ENCODE measurements around the gene MLYCD.
"Not testable (repeated sequence)": the region's sequence is repeated elsewhere in the genome, so short reads cannot be mapped to it uniquely, and the experiment has no call there.

The MLYCD gene

DNA sequence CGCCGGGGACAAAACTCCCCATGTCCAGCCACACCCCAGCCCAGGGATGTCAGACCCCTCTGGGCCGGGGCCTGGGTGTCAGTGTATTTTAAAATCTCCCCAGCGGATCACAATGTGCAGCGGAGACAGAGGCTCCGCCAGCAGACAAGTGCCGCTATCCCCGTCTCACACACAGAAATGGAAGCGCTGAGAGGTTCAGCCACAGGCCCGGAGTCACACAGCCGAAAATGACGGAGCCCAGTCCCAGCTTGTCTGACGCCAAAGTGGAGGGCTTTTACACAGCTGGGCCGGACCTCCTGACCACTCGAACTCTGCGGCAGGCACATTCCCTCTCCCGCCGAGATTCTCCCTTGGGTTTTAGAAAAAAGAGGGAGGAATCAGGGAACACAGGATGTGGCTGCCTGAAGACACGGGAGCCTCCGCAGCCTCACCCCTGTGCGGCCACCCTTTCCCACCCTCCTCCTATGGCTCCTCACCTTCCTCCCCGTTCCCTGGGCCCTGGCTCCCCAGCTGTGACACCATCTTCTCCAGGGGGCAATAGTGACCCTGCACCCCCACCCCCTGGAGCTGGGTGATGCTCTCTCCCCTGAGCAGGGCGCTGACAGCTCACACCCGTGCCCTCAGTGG, 47.4 kb downstream of the MLYCD start:
- Histone ChIP-seq H3K4me3 (ENCODE audit: low read length in 2 of 2) (no peak overlapping the region), H3K36me3 (ENCODE audit: control insufficient read depth in 2 of 2, insufficient read depth in 2 of 2, low read length in 2 of 2) (no peaks in the 10 kb centered on the region), H3K27ac (ENCODE audit: low read depth in 2 of 2, low read length in 2 of 2) (no peak overlapping the region), H3K9ac (ENCODE audit: low read depth in 1 of 2, low read length in 2 of 2) (no peak overlapping the region), H3K4me1 (ENCODE audit: control insufficient read depth in 2 of 2, insufficient read depth in 2 of 2, low read length in 2 of 2) (peaks cover 0 to 4% of the 10 kb centered on the region in 2 donors), H3K9me3 (ENCODE audit: control insufficient read depth in 2 of 2, low read length in 2 of 2) (no peaks in the 10 kb centered on the region), H3K27me3 (ENCODE audit: control insufficient read depth in 2 of 2, insufficient read depth in 2 of 2, low read length in 2 of 2) (no peaks in the 10 kb centered on the region)

GRCh38 chr16:83946781-83947566, 48.1 kb downstream of the MLYCD start:
- Histone ChIP-seq H3K4me1 (ENCODE audit: control insufficient read depth in 2 of 2, insufficient read depth in 2 of 2, low read length in 2 of 2) (peaks cover 0 to 4% of the 10 kb centered on the region in 2 donors), H3K27me3 (ENCODE audit: control insufficient read depth in 2 of 2, insufficient read depth in 2 of 2, low read length in 2 of 2) (no peaks in the 10 kb centered on the region), H3K9ac (ENCODE audit: low read depth in 1 of 2, low read length in 2 of 2) (no peak overlapping the region), H3K4me3 (ENCODE audit: low read length in 2 of 2) (no peak overlapping the region), H3K36me3 (ENCODE audit: control insufficient read depth in 2 of 2, insufficient read depth in 2 of 2, low read length in 2 of 2) (no peaks in the 10 kb centered on the region), H3K9me3 (ENCODE audit: control insufficient read depth in 2 of 2, low read length in 2 of 2) (no peaks in the 10 kb centered on the region), H3K27ac (ENCODE audit: low read depth in 2 of 2, low read length in 2 of 2) (no peak overlapping the region)

DNA sequence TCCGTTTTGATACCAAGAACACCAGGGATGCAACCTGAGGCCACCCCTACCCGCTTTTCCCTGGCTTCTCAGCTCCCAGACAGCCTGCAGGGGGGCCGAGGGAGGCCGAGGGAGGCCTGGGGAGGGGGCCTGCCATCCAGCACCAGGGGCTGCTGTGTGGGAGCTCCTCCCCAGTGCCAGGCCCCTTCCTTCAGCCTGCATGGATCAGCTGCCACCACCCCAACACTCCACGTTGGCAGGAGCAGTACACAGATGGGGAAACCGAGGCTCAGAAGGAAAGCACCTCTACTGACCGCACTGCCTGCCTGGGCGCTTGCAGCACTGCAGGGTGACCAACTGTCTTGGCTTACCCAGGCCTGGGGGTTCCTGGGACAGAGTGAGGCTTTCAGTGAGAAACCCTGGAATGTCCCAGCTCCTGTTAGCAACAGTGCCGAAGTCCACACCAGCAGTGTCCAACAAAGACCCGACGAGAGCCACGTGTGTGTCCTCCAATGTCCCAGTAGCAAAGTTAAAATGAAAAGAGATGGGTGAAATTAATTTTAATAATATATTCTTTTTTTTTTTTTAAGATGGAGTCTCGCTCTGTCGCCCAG, 48.8 kb downstream of the MLYCD start:
- Histone ChIP-seq H3K9ac (ENCODE audit: low read depth in 1 of 2, low read length in 2 of 2) (no peak overlapping the region), H3K36me3 (ENCODE audit: control insufficient read depth in 2 of 2, insufficient read depth in 2 of 2, low read length in 2 of 2) (no peaks in the 10 kb centered on the region)

DNA sequence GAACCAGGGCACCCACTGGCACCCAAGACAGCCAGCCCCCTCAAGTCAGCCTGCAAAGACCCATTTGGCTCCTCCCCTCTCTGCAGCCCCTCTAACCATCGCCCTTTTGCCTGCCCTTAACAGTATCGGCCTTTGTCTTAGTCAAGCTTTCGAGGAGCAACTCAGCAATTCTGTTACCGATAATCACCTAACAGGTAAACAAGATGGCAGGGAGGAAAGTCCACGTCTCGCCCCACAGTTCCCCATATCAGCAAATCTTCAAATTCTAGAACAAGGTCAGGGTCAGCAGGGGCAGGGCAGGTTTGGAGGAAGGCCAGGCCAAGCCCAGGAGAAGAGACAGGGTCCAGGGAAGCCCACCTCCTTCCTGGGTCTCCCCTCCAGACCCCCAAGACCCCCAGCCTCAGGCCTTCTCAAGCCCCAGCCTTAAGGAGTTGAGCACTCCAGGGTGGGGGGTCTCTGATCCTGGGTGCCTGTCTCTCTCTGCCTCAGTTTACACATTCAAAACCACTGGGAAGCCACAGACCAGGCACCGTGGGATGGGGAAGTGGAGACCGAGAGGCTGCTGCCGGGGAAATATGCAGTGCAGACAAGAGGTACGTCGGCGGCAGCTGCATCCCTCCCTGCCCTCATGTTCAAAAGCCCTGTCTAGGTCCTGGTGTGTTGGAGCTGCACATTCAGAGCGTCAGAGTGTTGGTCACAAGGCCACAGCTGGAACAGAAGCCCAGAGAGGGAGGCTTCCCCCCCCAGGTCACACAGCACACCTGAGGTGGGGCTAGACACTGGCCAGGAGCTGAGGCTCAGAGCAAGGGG, 50.2 kb downstream of the MLYCD start:
- H3K27ac ChIP-seq (ENCODE audit: low read depth in 2 of 2, low read length in 2 of 2): no peak overlapping the region
- H3K4me3 ChIP-seq (ENCODE audit: low read length in 2 of 2): no peak overlapping the region
- H3K36me3 ChIP-seq (ENCODE audit: control insufficient read depth in 2 of 2, insufficient read depth in 2 of 2, low read length in 2 of 2): no peaks in the 10 kb centered on the region
- no peak overlapping the region for H3K9ac ChIP-seq (ENCODE audit: low read depth in 1 of 2, low read length in 2 of 2)
- no peaks in the 10 kb centered on the region for H3K9me3 ChIP-seq (ENCODE audit: control insufficient read depth in 2 of 2, low read length in 2 of 2)
- H3K4me1 ChIP-seq (ENCODE audit: control insufficient read depth in 2 of 2, insufficient read depth in 2 of 2, low read length in 2 of 2): peaks cover 11 to 20% of the 10 kb centered on the region in 2 donors
- H3K27me3 ChIP-seq (ENCODE audit: control insufficient read depth in 2 of 2, insufficient read depth in 2 of 2, low read length in 2 of 2): no peaks in the 10 kb centered on the region

More for the DNA sequence above, 48.8 kb downstream of the MLYCD start:
- no peak overlapping the region for H3K27ac ChIP-seq (ENCODE audit: low read depth in 2 of 2, low read length in 2 of 2)
- no peaks in the 10 kb centered on the region for H3K9me3 ChIP-seq (ENCODE audit: control insufficient read depth in 2 of 2, low read length in 2 of 2)
- no peaks in the 10 kb centered on the region for H3K27me3 ChIP-seq (ENCODE audit: control insufficient read depth in 2 of 2, insufficient read depth in 2 of 2, low read length in 2 of 2)
- no peak overlapping the region for H3K4me3 ChIP-seq (ENCODE audit: low read length in 2 of 2)
- peaks cover 4 to 7% of the 10 kb centered on the region in 2 donors for H3K4me1 ChIP-seq (ENCODE audit: control insufficient read depth in 2 of 2, insufficient read depth in 2 of 2, low read length in 2 of 2)

- no peak overlapping the region for H3K9ac ChIP-seq (ENCODE audit: low read depth in 1 of 2, low read length in 2 of 2)
- H3K36me3 ChIP-seq (ENCODE audit: control insufficient read depth in 2 of 2, insufficient read depth in 2 of 2, low read length in 2 of 2): no peaks in the 10 kb centered on the region
- H3K27me3 ChIP-seq (ENCODE audit: control insufficient read depth in 2 of 2, insufficient read depth in 2 of 2, low read length in 2 of 2): no peaks in the 10 kb centered on the region
- H3K9me3 ChIP-seq (ENCODE audit: control insufficient read depth in 2 of 2, low read length in 2 of 2): no peaks in the 10 kb centered on the region
- no peak overlapping the region for H3K27ac ChIP-seq (ENCODE audit: low read depth in 2 of 2, low read length in 2 of 2)
- peaks cover 17 to 24% of the 10 kb centered on the region in 2 donors for H3K4me1 ChIP-seq (ENCODE audit: control insufficient read depth in 2 of 2, insufficient read depth in 2 of 2, low read length in 2 of 2)
- no peak overlapping the region for H3K4me3 ChIP-seq (ENCODE audit: low read length in 2 of 2)
These were observed 50.7 kb downstream of the MLYCD start for GRCh38 chr16:83949724-83950001.

- H3K27me3 ChIP-seq (ENCODE audit: control insufficient read depth in 2 of 2, insufficient read depth in 2 of 2, low read length in 2 of 2); H3K9me3 ChIP-seq (ENCODE audit: control insufficient read depth in 2 of 2, low read length in 2 of 2); H3K4me3 ChIP-seq (ENCODE audit: low read length in 2 of 2); H3K27ac ChIP-seq (ENCODE audit: low read depth in 2 of 2, low read length in 2 of 2); H3K36me3 ChIP-seq (ENCODE audit: control insufficient read depth in 2 of 2, insufficient read depth in 2 of 2, low read length in 2 of 2); H3K9ac ChIP-seq (ENCODE audit: low read depth in 1 of 2, low read length in 2 of 2): not testable (repeated sequence)
- peaks cover 20 to 27% of the 10 kb centered on the region in 2 donors for H3K4me1 ChIP-seq (ENCODE audit: control insufficient read depth in 2 of 2, insufficient read depth in 2 of 2, low read length in 2 of 2)
These were observed 52.0 kb downstream of the MLYCD start for GRCh38 chr16:83950862-83951399.

GRCh38 chr16:83951544-83951943, 52.6 kb downstream of the MLYCD start:
- H3K4me1 ChIP-seq (ENCODE audit: control insufficient read depth in 2 of 2, insufficient read depth in 2 of 2, low read length in 2 of 2): peaks cover 22 to 27% of the 10 kb centered on the region in 2 donors
- H3K9ac ChIP-seq (ENCODE audit: low read depth in 1 of 2, low read length in 2 of 2): no peak overlapping the region
- no peaks in the 10 kb centered on the region for H3K9me3 ChIP-seq (ENCODE audit: control insufficient read depth in 2 of 2, low read length in 2 of 2)
- H3K27me3 ChIP-seq (ENCODE audit: control insufficient read depth in 2 of 2, insufficient read depth in 2 of 2, low read length in 2 of 2): no peaks in the 10 kb centered on the region
- no peak overlapping the region for H3K27ac ChIP-seq (ENCODE audit: low read depth in 2 of 2, low read length in 2 of 2)
- no peaks in the 10 kb centered on the region for H3K36me3 ChIP-seq (ENCODE audit: control insufficient read depth in 2 of 2, insufficient read depth in 2 of 2, low read length in 2 of 2)
- H3K4me3 ChIP-seq (ENCODE audit: low read length in 2 of 2): no peak overlapping the region

DNA sequence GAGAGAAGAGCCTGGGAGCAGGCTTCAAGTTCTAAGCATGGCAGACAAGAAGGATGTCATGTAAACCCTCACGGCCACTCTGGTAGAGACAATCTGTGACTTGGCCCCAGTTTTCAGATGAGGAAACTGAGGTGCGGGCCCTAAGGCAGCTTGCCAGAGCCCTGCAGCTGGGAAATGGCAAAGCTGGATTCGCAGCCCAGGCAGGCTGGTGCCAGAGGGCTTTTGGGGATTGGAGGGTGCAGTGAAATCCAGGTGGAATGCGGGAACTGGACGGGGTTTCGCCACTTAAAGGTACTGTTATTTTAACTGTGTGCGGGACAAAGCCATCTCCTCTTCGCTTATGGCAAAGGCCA, 53.6 kb downstream of the MLYCD start:
- Histone ChIP-seq H3K9ac (ENCODE audit: low read depth in 1 of 2, low read length in 2 of 2) (peak overlapping the region in 1 of 2 donors; percentile 96), H3K36me3 (ENCODE audit: control insufficient read depth in 2 of 2, insufficient read depth in 2 of 2, low read length in 2 of 2) (no peaks in the 10 kb centered on the region), H3K9me3 (ENCODE audit: control insufficient read depth in 2 of 2, low read length in 2 of 2) (no peaks in the 10 kb centered on the region), H3K4me1 (ENCODE audit: control insufficient read depth in 2 of 2, insufficient read depth in 2 of 2, low read length in 2 of 2) (peaks cover 23 to 27% of the 10 kb centered on the region in 2 donors), H3K27me3 (ENCODE audit: control insufficient read depth in 2 of 2, insufficient read depth in 2 of 2, low read length in 2 of 2) (no peaks in the 10 kb centered on the region), H3K4me3 (ENCODE audit: low read length in 2 of 2) (peak overlapping the region; percentile 77 to 92), H3K27ac (ENCODE audit: low read depth in 2 of 2, low read length in 2 of 2) (peak overlapping the region in 1 of 2 donors; percentile 97)

DNA sequence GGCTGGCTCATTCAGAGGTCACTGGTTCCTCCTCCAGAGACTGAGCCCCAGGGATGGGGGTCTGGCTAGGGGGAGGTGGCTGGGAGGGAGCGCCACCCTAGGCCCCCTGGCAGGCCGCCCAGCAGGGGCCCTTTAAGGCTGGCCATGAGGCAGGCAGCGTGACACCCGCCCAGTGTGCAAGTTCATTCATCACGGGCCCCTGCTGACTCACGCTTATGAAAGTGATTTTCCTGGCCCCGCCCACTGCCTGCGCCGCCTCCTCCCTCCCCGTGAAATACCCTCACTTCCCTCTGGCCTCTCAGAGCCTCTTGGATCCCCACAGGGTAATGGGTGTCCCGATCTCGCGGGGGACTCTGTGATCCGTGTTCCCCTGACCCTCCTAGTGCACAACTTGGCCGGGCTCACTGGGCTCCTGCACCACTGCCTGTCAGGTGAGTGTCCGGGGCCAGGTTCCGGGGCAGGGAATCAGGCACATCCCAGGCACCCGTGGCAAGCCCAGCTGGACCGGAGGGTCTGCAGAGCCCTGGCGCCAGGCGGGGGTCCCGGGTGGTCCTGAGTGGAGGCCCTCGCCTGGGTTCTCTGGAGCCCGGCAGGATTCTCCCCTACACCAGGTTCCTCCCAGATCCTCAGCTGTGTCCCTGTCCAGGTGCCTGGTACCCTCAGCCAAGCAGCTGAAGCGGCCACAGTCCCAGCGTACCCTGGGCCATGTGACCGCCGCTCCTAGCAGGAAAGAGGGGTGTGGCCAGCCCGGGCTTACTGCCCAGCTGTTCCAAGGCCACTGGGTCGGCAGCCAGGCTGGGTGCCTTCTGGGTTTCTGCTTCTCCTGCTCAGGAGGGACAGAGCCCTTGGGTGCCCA, 54.3 kb downstream of the MLYCD start, which contains the start of gene OSGIN1:
Gene OSGIN1, plus strand, starts transcription at position 301 of the 856 bp plus-strand sequence. CDS start 4,432 bp downstream, outside the sequence.
- peak within 1 kb of the TSS; percentile 77 to 92 for H3K4me3 ChIP-seq (ENCODE audit: low read length in 2 of 2)
- no peaks in the 10 kb centered on the region for H3K9me3 ChIP-seq (ENCODE audit: control insufficient read depth in 2 of 2, low read length in 2 of 2)
- peaks cover 23 to 27% of the 10 kb centered on the region in 2 donors for H3K4me1 ChIP-seq (ENCODE audit: control insufficient read depth in 2 of 2, insufficient read depth in 2 of 2, low read length in 2 of 2)
- H3K9ac ChIP-seq (ENCODE audit: low read depth in 1 of 2, low read length in 2 of 2): peak within 1 kb of the TSS; percentile 85 to 96
- H3K36me3 ChIP-seq (ENCODE audit: control insufficient read depth in 2 of 2, insufficient read depth in 2 of 2, low read length in 2 of 2): peaks cover 1 to 2% of the 10 kb centered on the region in 2 donors
- H3K27me3 ChIP-seq (ENCODE audit: control insufficient read depth in 2 of 2, insufficient read depth in 2 of 2, low read length in 2 of 2): no peaks in the 10 kb centered on the region
- H3K27ac ChIP-seq (ENCODE audit: low read depth in 2 of 2, low read length in 2 of 2): peak within 1 kb of the TSS; percentile 97 to 99

All from mucosa of rectum (tissue), 2 donors.